ENCODE data around the gene SYT6. TPM values are rescaled to one million over a fixed set of nuclear protein-coding genes. Genes with fewer than 3 reads are reported as not detected.
"Not testable (repeated sequence)": the region's sequence is repeated elsewhere in the genome, so short reads cannot be mapped to it uniquely, and the experiment has no call there.

SYT6 gene
- total RNA-seq, 1 donor from 2014 or later = under 0.01 TPM

GRCh38 chr1:114063544-114063943 lies 90.1 kb downstream of the SYT6 start:
- H3K9ac ChIP-seq (ENCODE audit: low read depth in 1 of 3, low read length in 3 of 3) = no peak overlapping the region
- H3K27ac ChIP-seq (ENCODE audit: low read depth, low read length) = no peak overlapping the region
- no peaks in the 10 kb centered on the region for H3K9me3 ChIP-seq (ENCODE audit: control insufficient read depth in 3 of 3, low read length in 3 of 3)
- H3K4me1 ChIP-seq (ENCODE audit: control insufficient read depth in 3 of 3, insufficient read depth in 3 of 3, low read length in 3 of 3) = peaks cover 0 to 4% (median 4%) of the 10 kb centered on the region in 3 donors
- H3K27me3 ChIP-seq (ENCODE audit: control insufficient read depth in 3 of 3, insufficient read depth in 3 of 3, low read length in 3 of 3) = no peaks in the 10 kb centered on the region
- no peak overlapping the region for H3K4me3 ChIP-seq (ENCODE audit: low read length in 3 of 3)
- H3K36me3 ChIP-seq (ENCODE audit: control insufficient read depth in 3 of 3, insufficient read depth in 3 of 3, low read length in 3 of 3) = no peaks in the 10 kb centered on the region

DNA sequence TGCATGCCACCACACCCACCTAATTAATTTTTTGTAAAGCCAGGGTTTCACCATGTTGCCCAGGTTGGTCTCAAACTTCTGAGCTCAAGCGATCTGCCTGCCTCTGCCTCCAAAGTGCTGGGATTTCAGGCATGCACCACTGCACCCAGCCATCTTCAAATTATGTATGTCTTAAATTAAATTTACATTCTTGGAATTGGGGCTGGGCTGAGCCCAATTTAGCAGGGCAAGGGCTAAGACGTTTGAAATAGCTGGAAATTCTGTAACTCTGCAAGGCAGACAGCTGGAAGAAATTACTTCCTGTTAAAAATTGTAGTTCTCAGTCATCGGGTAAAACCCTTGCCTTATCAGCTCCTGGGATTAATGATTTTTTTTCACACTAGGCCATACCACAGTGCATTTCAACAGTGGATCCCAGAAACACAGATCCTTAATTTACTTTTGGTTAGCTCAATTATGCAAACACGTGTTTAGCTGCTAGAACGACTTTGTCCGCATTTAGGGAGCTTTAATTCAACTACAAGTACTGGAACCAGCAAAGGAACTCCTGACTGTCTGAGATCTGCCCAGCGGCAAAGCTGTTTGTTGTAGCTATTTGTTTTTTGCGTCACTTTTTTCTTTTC lies 91.1 kb downstream of the SYT6 start:
- H3K27me3 ChIP-seq (ENCODE audit: control insufficient read depth in 3 of 3, insufficient read depth in 3 of 3, low read length in 3 of 3) = no peaks in the 10 kb centered on the region
- H3K9me3 ChIP-seq (ENCODE audit: control insufficient read depth in 3 of 3, low read length in 3 of 3) = no peaks in the 10 kb centered on the region
- peaks cover 0 to 4% (median 4%) of the 10 kb centered on the region in 3 donors for H3K4me1 ChIP-seq (ENCODE audit: control insufficient read depth in 3 of 3, insufficient read depth in 3 of 3, low read length in 3 of 3)
- H3K4me3 ChIP-seq (ENCODE audit: low read length in 3 of 3) = no peak overlapping the region
- H3K9ac ChIP-seq (ENCODE audit: low read depth in 1 of 3, low read length in 3 of 3) = no peak overlapping the region
- H3K36me3 ChIP-seq (ENCODE audit: control insufficient read depth in 3 of 3, insufficient read depth in 3 of 3, low read length in 3 of 3) = no peaks in the 10 kb centered on the region
- H3K27ac ChIP-seq (ENCODE audit: low read depth, low read length) = no peak overlapping the region

GRCh38 chr1:114061121-114061830 lies 92.4 kb downstream of the SYT6 start:
- Histone ChIP-seq H3K4me3 (ENCODE audit: low read length in 3 of 3) (no peak overlapping the region), H3K9ac (ENCODE audit: low read depth in 1 of 3, low read length in 3 of 3) (no peak overlapping the region), H3K27me3 (ENCODE audit: control insufficient read depth in 3 of 3, insufficient read depth in 3 of 3, low read length in 3 of 3) (no peaks in the 10 kb centered on the region), H3K36me3 (ENCODE audit: control insufficient read depth in 3 of 3, insufficient read depth in 3 of 3, low read length in 3 of 3) (no peaks in the 10 kb centered on the region), H3K27ac (ENCODE audit: low read depth, low read length) (no peak overlapping the region), H3K9me3 (ENCODE audit: control insufficient read depth in 3 of 3, low read length in 3 of 3) (no peaks in the 10 kb centered on the region), H3K4me1 (ENCODE audit: control insufficient read depth in 3 of 3, insufficient read depth in 3 of 3, low read length in 3 of 3) (peaks cover 0 to 4% (median 4%) of the 10 kb centered on the region in 3 donors)

DNA sequence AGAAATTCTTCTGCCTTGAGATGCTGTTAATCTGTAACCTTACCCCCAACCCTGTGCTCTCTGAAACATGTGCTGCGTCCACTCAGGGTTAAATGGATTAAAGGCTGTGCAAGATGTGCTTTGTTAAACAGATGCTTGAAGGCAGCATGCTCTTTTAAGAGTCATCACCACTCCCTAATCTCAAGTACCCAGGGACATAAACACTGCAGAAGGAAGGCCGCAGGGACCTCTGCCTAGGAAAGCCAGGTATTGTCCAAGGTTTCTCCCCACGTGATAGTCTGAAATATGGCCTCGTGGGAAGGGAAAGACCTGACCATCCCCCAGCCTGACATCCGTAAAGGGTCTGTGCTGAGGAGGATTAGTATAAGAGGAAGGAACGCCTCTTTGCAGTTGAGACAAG lies 95.4 kb downstream of the SYT6 start:
- not testable (repeated sequence) for H3K4me3 ChIP-seq (ENCODE audit: low read length in 3 of 3); H3K9me3 ChIP-seq (ENCODE audit: control insufficient read depth in 3 of 3, low read length in 3 of 3); H3K9ac ChIP-seq (ENCODE audit: low read depth in 1 of 3, low read length in 3 of 3); H3K4me1 ChIP-seq (ENCODE audit: control insufficient read depth in 3 of 3, insufficient read depth in 3 of 3, low read length in 3 of 3); H3K27ac ChIP-seq (ENCODE audit: low read depth, low read length); H3K36me3 ChIP-seq (ENCODE audit: control insufficient read depth in 3 of 3, insufficient read depth in 3 of 3, low read length in 3 of 3); H3K27me3 ChIP-seq (ENCODE audit: control insufficient read depth in 3 of 3, insufficient read depth in 3 of 3, low read length in 3 of 3)

GRCh38 chr1:114054148-114054547 lies 99.5 kb downstream of the SYT6 start:
- H3K4me1 ChIP-seq (ENCODE audit: control insufficient read depth in 3 of 3, insufficient read depth in 3 of 3, low read length in 3 of 3) = no peaks in the 10 kb centered on the region
- H3K9me3 ChIP-seq (ENCODE audit: control insufficient read depth in 3 of 3, low read length in 3 of 3) = no peaks in the 10 kb centered on the region
- H3K9ac ChIP-seq (ENCODE audit: low read depth in 1 of 3, low read length in 3 of 3) = no peak overlapping the region
- H3K27me3 ChIP-seq (ENCODE audit: control insufficient read depth in 3 of 3, insufficient read depth in 3 of 3, low read length in 3 of 3) = no peaks in the 10 kb centered on the region
- H3K36me3 ChIP-seq (ENCODE audit: control insufficient read depth in 3 of 3, insufficient read depth in 3 of 3, low read length in 3 of 3) = no peaks in the 10 kb centered on the region
- H3K27ac ChIP-seq (ENCODE audit: low read depth, low read length) = no peak overlapping the region
- H3K4me3 ChIP-seq (ENCODE audit: low read length in 3 of 3) = no peak overlapping the region

GRCh38 chr1:114048232-114048631 lies 105.4 kb downstream of the SYT6 start:
- Histone ChIP-seq H3K4me3 (ENCODE audit: low read length in 3 of 3) (no peak overlapping the region), H3K9ac (ENCODE audit: low read depth in 1 of 3, low read length in 3 of 3) (no peak overlapping the region), H3K9me3 (ENCODE audit: control insufficient read depth in 3 of 3, low read length in 3 of 3) (no peaks in the 10 kb centered on the region), H3K27me3 (ENCODE audit: control insufficient read depth in 3 of 3, insufficient read depth in 3 of 3, low read length in 3 of 3) (no peaks in the 10 kb centered on the region), H3K36me3 (ENCODE audit: control insufficient read depth in 3 of 3, insufficient read depth in 3 of 3, low read length in 3 of 3) (no peaks in the 10 kb centered on the region), H3K4me1 (ENCODE audit: control insufficient read depth in 3 of 3, insufficient read depth in 3 of 3, low read length in 3 of 3) (peaks cover 0 to 10% (median 6%) of the 10 kb centered on the region in 3 donors), H3K27ac (ENCODE audit: low read depth, low read length) (no peak overlapping the region)

- Histone ChIP-seq H3K4me1 (ENCODE audit: control insufficient read depth in 3 of 3, insufficient read depth in 3 of 3, low read length in 3 of 3) (peaks cover 0 to 19% (median 6%) of the 10 kb centered on the region in 3 donors), H3K36me3 (ENCODE audit: control insufficient read depth in 3 of 3, insufficient read depth in 3 of 3, low read length in 3 of 3) (no peaks in the 10 kb centered on the region), H3K9me3 (ENCODE audit: control insufficient read depth in 3 of 3, low read length in 3 of 3) (no peaks in the 10 kb centered on the region), H3K9ac (ENCODE audit: low read depth in 1 of 3, low read length in 3 of 3) (no peak overlapping the region), H3K27ac (ENCODE audit: low read depth, low read length) (no peak overlapping the region), H3K27me3 (ENCODE audit: control insufficient read depth in 3 of 3, insufficient read depth in 3 of 3, low read length in 3 of 3) (no peaks in the 10 kb centered on the region), H3K4me3 (ENCODE audit: low read length in 3 of 3) (no peak overlapping the region)
Measured at GRCh38 chr1:114043548-114043947, 110.1 kb downstream of the SYT6 start.

- Histone ChIP-seq H3K27me3 (ENCODE audit: control insufficient read depth in 3 of 3, insufficient read depth in 3 of 3, low read length in 3 of 3) (no peaks in the 10 kb centered on the region), H3K4me3 (ENCODE audit: low read length in 3 of 3) (no peak overlapping the region), H3K4me1 (ENCODE audit: control insufficient read depth in 3 of 3, insufficient read depth in 3 of 3, low read length in 3 of 3) (peaks cover 0 to 22% (median 6%) of the 10 kb centered on the region in 3 donors), H3K9ac (ENCODE audit: low read depth in 1 of 3, low read length in 3 of 3) (no peak overlapping the region), H3K9me3 (ENCODE audit: control insufficient read depth in 3 of 3, low read length in 3 of 3) (no peaks in the 10 kb centered on the region), H3K36me3 (ENCODE audit: control insufficient read depth in 3 of 3, insufficient read depth in 3 of 3, low read length in 3 of 3) (no peaks in the 10 kb centered on the region), H3K27ac (ENCODE audit: low read depth, low read length) (no peak overlapping the region)
Measured at GRCh38 chr1:114043054-114043453, 110.6 kb downstream of the SYT6 start.

GRCh38 chr1:114040273-114041015 lies 113.2 kb downstream of the SYT6 start:
- H3K27me3 ChIP-seq (ENCODE audit: control insufficient read depth in 3 of 3, insufficient read depth in 3 of 3, low read length in 3 of 3) = no peaks in the 10 kb centered on the region

More at GRCh38 chr1:114040273-114041015, 113.2 kb downstream of the SYT6 start:
- H3K9me3 ChIP-seq (ENCODE audit: control insufficient read depth in 3 of 3, low read length in 3 of 3) = no peaks in the 10 kb centered on the region
- H3K36me3 ChIP-seq (ENCODE audit: control insufficient read depth in 3 of 3, insufficient read depth in 3 of 3, low read length in 3 of 3) = no peaks in the 10 kb centered on the region
- no peak overlapping the region for H3K27ac ChIP-seq (ENCODE audit: low read depth, low read length)
- H3K9ac ChIP-seq (ENCODE audit: low read depth in 1 of 3, low read length in 3 of 3) = no peak overlapping the region
- H3K4me1 ChIP-seq (ENCODE audit: control insufficient read depth in 3 of 3, insufficient read depth in 3 of 3, low read length in 3 of 3) = peaks cover 0 to 24% (median 6%) of the 10 kb centered on the region in 3 donors
- no peak overlapping the region for H3K4me3 ChIP-seq (ENCODE audit: low read length in 3 of 3)

All from skeletal muscle tissue (tissue), 4 donors.